HG03066 (cell line): ENCODE measurements around the gene SLC25A31.
A peak's percentile ranks its signal among the peaks of the same experiment; 100 is the strongest.

Experiments used
- ATAC-seq: cut with Tn5 transposase; IDR thresholded peaks from one replicate; pipeline ENCODE4 v1.9.1; 2021; ENCODE audit warnings: low read depth; ENCODE audit not compliant: unreplicated experiment

The SLC25A31 gene

DNA sequence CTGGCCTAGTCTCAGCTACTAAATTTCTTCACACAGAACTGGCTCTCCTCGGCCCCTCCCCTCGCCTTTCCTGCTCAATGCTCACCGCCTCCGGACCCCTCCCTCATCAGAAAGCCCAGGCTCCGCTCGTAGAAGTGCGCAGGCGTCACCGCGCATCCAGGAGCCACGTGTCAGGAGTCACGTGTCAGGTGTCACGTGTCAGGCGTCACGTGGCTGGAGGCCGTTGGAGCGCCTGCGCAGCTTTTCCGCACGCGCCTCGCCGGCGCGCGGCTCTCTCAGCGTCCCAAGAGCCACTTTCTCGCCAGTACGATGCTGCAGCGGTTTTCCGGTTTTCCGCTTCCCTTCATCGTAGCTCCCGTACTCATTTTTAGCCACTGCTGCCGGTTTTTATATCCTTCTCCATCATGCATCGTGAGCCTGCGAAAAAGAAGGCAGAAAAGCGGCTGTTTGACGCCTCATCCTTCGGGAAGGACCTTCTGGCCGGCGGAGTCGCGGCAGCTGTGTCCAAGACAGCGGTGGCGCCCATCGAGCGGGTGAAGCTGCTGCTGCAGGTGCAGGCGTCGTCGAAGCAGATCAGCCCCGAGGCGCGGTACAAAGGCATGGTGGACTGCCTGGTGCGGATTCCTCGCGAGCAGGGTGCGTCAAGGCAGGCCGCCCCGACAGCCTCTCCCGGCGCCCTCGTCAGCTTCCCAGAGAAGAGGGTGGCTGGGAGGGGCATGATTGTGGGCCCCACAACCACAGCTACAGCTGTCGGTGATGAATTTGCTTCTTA, at the start of gene SLC25A31:
TSS of gene SLC25A31 (plus strand) at position 259 of the 772 bp plus-strand sequence. CDS start at position 405, 146 bp downstream.
- ATAC-seq, result no peak

DNA sequence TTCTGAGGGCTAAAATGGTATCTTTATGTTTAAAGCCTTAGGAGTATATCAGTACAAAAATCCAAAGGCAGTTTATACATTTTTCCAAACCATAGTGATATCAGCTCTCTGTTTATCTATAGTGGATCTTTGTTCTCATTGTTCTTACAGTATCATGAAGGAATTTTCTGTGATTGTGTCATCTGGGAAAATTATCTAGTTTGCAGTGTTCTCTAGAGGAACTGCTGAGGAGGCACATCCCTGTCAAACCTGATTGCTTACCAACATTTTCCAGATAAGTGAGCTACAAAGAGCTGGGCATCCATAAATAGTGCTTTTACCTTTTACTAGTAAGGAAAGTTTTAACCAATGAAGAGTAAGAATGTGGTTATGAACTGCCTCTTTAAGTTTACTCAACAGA, 44.9 kb upstream of the SLC25A31 start:
- ATAC-seq, result no peak

DNA sequence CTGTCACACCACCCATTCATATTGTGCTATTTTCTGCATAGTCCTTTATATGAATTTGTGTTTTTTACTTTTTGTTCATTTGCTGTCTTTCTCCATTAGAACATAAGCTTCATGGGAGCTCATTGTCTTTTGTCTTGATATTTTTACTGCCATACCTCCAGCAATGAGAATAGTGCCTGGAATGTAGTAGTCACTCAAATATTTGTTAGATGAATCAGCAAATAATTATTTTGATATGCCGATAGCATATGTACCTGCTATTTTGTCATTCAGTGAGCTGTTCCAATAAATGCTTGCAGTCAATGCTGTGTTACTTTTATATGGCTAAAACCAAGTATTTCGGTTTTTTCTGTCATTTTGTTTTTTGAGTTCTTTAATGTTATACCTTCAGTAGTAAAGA, 43.5 kb upstream of the SLC25A31 start:
- no peak for ATAC-seq

DNA sequence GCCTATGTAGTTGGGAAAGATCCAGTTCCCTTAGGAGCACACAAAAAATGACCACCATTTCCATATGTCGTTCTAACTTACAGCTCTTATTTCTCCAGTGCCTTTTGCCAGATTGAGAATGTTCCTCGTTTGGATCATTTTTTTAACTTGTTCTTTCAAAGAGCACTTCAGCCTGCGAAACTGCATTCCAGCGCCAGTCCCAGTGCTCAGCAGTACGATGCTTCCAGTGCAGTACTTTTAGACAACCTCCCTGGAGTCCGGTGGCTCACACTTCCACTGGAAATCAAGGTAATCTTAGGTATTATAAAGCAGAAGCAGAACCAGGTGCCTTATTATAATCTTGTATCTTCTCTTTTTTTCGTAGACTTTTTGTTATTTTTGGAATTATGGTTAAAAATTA, 42.6 kb upstream of the SLC25A31 start:
- no peak for ATAC-seq

DNA sequence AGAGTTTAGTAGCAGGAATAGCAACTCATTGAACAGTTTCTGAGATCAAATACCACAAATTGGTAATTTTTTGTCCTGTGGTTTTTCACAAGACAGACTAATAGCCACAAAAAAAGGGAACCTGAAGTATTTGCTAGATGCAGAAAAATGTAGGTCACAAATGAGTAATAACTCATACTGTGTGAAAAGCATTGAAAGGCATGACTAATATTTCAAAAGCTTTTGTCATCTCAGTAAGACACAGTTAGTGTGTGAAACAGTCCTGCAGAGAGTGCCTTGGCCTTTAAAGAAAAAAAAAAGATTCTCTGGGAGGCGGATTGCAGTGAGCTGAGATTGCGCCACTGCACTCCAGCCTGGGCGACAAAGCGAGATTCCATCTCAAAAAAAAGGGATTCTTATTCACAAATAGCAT, 31.4 kb upstream of the SLC25A31 start:
- ATAC-seq, result peak; percentile 99

DNA sequence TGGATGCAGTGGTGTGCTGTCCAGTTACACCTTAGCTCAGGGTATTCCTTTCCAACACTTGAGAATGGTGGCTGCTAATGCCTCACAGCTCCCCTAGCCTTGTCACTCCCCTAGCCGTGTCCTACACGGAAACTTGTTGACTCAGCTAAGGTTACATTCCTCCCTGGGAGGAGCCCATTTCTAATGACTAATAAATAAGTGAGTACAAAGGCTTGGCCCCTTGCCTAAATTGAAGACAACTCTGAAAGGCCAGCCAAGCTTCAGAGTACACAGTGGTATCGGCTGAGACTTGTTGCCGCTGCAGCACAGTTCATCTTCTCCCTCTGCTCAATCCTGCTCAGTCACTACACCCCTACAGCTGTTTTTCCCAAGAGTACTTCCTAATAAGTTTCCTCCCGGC, 21.2 kb upstream of the SLC25A31 start:
- no peak for ATAC-seq

DNA sequence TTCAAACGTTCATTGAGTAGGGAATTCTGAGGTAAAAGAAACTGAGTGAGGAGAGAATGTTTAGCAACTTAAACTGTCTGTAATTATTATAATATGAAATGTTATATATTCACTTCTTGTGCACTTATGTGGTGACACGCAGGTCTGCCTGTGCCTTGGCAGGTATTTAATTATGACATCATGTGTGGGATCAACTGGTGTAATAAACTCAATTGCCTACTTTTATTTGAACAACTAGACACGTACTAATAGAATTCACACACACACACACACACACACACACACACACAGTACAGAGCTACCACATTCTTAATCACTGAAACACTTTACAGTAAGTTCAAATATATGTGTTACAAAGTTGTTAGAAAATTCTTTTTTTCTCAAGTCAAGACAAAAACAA, 20.7 kb upstream of the SLC25A31 start:
- ATAC-seq, result no peak

DNA sequence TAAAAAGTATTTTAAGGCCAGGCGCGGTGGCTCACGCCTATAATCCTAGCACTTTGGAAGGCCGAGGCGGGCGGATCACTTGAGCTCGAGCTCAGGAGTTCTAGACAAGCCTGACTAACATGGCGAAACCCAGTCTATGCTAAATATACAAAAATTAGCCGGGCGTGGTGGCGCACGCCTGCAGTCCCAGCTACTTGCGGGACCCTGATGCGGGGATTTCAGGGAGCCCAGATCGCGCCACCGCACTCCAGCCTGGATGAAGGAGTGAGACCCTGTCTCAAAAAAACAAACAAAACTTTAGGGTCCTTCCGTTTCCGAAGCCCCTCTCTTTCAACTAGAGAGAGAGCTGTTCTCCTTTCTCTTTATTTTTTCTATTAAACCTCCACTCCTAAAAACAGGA, 1.2 kb downstream of the SLC25A31 start:
- no peak for ATAC-seq

DNA sequence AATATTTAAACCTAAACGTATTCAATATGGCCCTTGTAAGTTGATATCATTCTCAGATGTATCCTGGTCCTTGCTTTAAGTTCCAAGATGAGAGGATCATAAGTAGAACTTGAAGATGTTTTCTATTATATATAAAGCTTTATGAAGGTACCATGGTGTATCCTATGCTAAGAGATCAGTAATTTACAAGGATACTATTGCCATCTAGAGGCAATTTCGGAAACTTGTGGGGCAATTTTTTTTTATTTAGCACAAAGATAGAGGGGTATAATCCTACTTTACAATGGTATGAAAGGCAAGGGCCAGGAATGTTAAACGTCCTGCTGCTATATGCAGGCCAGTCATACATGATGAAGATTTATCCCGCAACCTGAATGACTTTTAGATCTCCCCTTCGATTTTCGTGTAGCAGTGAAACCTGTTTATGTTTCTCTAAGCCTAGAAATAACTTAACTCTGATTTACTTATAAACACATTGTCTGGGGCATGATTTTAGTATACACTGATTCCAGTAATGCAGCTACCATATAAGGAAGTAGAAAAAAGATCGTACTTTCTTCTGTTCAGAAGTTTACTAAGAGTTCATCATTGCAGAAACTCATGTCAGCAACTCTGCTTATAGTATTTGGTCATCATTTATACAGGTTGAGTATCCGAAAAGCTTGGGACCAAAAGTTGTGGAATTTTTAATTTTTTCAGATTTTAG, 2.6 kb downstream of the SLC25A31 start:
- peak; percentile 81 for ATAC-seq

DNA sequence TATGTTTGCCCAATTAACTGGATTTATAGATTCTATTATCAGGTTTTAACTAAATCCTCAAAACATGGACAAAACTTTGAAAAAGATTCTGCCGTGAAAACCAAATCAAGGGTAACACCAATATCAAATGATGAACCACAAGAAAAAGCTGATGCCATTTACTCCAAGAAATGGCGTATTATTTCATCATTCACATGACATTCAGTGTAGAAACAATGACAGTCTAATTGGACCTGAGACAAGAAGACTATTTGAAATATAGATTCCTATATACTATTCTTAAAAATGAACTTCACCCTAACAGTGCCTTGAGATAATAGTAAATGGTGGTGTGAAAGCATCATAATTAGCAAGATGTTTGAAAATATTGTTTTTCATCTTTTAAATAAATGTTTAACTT, 4.8 kb downstream of the SLC25A31 start:
- no peak for ATAC-seq

DNA sequence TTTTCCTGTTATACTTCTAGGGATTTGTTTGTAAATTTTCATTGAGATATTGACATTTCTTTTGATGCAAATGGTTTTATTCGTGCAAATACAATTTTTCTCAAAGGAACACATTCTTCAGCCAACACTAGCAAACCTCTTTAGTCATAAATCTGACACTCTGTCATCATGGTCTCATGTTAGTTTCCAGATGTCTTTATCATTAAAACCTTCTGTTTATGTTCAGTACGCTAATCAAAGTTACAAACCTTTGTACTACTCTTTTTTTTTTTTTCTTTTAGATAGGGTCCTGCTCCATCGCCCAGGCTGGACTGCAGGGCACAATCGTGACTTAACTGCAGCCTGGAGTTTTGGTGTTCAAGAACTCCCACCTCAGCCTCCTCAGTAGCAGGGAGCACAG, 7.1 kb downstream of the SLC25A31 start:
- no peak for ATAC-seq

DNA sequence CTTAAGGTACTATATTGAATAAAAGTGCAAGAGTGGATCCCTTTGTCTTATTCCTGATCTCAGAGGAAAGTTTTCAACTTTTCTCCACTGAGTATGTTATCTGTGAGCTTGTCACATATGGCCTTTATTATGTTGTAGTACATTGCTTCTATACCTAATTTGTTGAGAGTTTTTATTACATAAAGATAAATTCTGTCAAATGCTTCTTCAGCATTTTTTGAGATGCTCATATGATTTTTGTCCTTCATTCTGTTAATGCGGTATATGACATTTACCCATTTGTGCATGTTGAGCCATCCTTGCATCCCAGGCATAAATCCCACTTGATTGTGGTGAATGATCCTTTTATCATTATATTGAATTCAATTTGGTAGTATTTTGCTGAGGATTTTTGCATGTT, 11.0 kb downstream of the SLC25A31 start:
- no peak for ATAC-seq

DNA sequence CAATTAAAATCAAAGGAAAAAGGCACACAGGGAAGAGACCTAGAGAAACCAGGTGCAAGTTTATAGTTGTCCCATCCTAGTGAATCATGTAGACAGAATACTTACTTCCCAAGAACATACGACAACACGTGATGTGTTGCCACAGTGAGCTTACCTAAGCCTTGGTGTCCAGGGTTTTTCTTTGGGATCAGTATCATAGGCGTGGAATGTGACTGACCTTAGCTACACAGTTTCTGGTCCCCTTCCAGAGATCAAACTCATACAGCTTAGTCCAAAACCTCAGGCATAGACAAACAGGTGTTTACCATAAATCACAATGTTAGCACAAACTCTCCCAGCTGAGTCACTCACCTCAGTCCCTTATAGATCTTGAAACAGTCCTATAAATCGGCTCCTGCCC, 17.7 kb downstream of the SLC25A31 start:
- no peak for ATAC-seq

DNA sequence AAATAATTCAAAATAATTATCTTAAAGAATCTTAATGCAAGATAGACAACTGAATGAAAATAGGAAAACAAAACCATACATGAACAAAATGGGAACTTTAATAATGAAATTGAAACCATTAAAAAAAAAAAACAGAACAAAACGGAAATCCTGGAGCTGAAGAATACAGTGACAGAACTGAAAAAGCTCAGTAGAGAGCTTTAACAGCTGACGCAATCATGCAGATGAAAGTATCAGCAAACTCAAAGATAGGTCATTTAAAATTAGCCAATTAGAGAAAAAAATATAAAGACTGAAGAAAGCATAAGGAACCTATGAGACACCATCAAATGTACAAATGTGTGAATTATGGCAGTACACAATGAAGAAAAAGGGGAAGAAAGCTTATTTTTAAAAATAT, 18.8 kb downstream of the SLC25A31 start:
- ATAC-seq, result no peak

DNA sequence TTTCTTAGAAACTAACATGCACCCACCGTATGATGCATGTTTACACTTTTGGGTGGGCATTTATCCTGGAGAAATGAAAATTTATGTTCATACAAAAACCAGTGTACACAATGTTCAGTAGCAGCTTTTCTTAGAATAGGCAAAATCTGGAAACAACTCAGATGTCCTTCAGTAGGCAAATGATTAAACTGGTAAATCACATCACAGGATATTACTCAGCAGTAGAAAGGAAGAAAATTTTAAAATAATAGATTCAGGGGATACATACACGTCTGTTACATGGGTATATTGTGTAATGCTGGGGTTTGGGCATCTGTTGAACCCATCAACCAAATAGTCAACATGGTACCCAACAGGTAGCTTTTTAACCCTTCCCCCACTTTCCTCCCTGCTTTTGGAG, 26.7 kb downstream of the SLC25A31 start:
- ATAC-seq, result no peak

DNA sequence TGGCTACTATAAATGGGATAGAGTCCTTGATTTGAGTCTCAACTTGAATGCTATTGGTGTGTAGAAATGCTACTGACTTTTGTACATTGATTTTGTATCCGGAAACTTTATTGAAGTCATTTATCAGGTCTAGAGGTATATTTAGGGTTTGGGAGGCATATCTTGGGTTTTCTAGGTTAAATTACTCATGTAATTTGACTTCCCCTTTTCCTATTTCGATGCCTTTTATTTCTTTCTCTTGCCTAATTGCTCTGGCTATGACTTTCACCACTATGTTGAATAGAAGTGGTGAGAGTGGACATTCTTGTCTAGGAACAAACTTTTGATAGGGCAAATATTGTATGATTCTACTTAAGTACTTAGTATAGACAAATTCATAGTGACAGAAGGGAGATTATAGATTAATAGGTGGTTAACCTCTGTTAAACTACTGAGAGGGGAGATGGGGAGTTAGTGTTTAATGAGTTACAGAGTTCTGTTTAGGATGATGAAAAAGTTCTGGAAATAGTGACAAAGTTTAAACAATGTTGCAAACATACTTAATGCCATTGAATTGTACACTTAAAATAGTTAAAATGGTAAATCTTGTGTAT, 29.1 kb downstream of the SLC25A31 start:
- ATAC-seq, result peak; percentile 63

DNA sequence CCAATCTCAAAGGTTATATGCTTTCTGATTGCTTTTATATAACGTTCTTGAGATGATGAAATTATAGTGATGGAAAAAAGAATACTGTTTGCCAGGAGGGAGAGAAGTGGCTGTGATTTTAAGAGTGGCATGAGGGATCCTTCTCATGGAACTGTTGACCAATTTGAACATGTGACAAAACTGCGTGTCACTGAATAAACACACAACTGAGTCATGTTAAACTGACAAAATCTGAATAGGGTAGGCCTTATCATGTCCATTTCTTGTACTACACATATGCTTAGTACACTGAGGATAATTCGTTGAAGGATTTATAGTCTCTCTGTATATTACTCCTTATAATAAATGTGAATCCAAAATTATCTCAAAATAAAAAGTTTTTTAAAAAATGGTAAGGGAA, 29.7 kb downstream of the SLC25A31 start:
- no peak for ATAC-seq

DNA sequence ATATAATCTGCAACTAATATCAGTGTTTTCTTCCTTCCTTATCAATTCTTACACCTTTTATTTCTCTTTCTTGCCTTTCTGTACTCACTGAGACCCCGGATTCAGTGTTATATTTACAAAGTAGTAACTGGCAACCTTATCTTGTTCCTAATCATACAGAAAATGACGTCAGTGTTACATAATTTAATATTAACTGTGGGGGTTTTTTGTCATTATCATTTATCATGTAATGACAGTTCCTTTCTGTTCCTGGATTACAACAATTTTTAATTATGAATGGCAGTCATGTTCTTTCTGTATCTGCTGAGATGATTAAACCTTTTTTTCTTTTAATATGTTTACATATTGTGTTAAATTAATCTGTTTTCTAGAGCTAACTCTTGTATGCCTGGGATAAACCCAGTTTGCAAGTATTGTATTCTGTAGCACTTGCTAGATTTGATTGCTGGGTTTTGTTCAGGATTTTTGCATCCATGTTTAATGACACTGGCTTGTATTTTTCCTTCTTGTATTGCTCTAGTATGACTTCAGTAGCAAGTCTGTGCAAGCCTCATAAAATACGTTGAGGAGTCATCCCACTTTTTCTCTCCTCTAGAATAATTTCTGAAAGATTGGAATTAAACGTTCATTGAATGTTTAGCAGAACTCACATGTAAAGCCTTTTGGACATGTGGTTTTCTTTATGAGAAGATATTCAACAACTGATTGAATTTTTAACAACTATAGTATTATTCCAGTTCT, 41.5 kb downstream of the SLC25A31 start:
- ATAC-seq, result no peak

DNA sequence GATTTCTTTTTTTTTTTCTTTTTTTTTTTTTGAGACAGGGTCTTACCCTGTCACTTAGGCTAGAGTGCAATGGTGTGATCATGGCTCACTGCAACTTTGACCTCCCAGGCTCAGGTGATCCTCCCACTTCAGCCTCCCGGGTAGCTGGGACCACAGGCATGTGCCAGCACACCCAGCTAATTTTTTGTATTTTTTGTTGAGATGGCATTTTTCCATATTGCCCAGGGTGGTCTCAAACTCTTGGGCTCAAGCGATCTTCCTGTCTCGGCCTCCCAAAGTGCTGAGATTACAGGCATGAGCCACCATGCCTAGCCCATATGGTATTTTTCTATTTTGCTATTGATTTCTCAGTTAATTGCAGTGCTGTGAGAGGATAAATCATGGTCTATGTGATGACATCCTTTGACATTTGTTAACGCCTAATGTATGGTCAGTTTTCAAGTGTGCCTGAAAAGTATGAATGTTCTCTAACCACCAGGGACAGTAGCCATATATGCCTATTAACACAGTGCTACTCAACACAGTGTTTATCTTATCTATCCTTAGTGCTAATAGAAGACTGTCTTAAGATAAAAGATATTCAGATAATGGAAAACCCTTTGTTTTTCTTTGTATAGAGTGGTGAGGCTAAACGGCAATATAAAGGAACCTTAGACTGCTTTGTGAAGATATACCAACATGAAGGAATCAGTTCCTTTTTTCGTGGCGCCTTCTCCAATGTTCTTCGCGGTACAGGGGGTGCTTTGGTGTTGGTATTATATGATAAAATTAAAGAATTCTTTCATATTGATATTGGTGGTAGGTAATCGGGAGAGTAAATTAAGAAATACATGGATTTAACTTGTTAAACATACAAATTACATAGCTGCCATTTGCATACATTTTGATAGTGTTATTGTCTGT, 42.8 kb downstream of the SLC25A31 start:
- no peak for ATAC-seq

DNA sequence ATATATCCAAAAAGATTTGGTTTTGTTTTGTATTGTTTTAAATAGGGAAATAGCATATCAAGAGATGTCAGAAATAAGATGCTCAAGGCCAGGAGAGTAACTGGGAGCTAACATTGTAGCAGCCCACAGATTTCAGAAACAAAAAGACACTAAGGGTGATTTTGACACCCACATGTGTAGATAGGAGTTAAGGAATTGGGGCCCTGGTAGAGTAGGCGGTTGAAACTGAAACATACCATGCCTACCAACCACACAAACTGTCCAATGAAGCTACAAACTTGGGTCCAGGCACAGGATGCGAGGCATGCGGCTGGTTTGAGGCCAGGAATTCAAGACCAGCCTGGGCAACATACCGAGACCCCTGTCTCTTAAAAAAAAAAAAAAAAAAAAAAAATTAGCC, 45.6 kb downstream of the SLC25A31 start:
- ATAC-seq, result no peak
